DND-41 (cell line): Measurements from ENCODE around the gene BAHD1.

ENCODE experiments used
- CTCF ChIP-seq: IDR thresholded peaks from 2 replicates; pipeline ENCODE4 v1.5.1; 2012; ENCODE audit warnings: borderline replicate concordance, low read length, moderate library complexity, mild to moderate bottlenecking; ENCODE audit not compliant: poor library complexity, severe bottlenecking; ENCODE audit errors: extremely low read depth
- EZH2 ChIP-seq: IDR thresholded peaks from 3 replicates; pipeline ENCODE4 v1.6.1; 2012; ENCODE audit warnings: borderline replicate concordance, low read depth, mild to moderate bottlenecking, moderate library complexity, low read length, inconsistent platforms; ENCODE audit not compliant: severe bottlenecking

- TF ChIP-seq CTCF (no peak), EZH2 (no peak)
Measured at GRCh38 chr15:40458495-40459371, 18.0 kb downstream of the BAHD1 start.
